Parathyroid adenoma (tissue), 2 donors: ENCODE results near the gene TMF1.
A peak's percentile ranks its signal among the peaks of the same experiment; 100 is the strongest.

Experiments
- H2AFZ ChIP-seq: fragments of 300-600 bp; sonication (generic); one replicate; pipeline ENCODE4 v1.7.0; 2017; ENCODE audit warnings: antibody characterized with exemption, mild to moderate bottlenecking
- H3K27ac ChIP-seq: fragments of 300-600 bp; sonication (generic); one replicate; pipeline ENCODE4 v1.7.0; 2017
- H3K27me3 ChIP-seq: fragments of 300-600 bp; sonication (generic); one replicate; pipeline ENCODE4 v1.7.0; 2017; ENCODE audit warnings: low read length; ENCODE audit not compliant: control insufficient read depth, insufficient read depth
- H3K36me3 ChIP-seq: fragments of 300-600 bp; sonication (generic); one replicate; pipeline ENCODE4 v1.7.0; 2017; ENCODE audit warnings: low read length; ENCODE audit not compliant: control insufficient read depth, insufficient read depth
- H3K4me1 ChIP-seq: fragments of 300-600 bp; sonication (generic); one replicate; pipeline ENCODE4 v1.7.0; 2017; ENCODE audit warnings: control low read depth
- H3K4me2 ChIP-seq: fragments of 300-600 bp; sonication (generic); one replicate; pipeline ENCODE4 v1.7.0; 2017; ENCODE audit warnings: low read length
- H3K4me3 ChIP-seq: fragments of 300-600 bp; sonication (generic); one replicate; pipeline ENCODE4 v1.7.0; 2017; ENCODE audit warnings: low read depth, low read length
- H3K79me2 ChIP-seq: fragments of 300-600 bp; sonication (generic); one replicate; pipeline ENCODE4 v1.7.0; 2017; ENCODE audit warnings: control low read depth
- H3K9ac ChIP-seq: fragments of 300-600 bp; sonication (generic); one replicate; pipeline ENCODE4 v1.7.0; 2017; ENCODE audit warnings: mild to moderate bottlenecking
- H3K9me3 ChIP-seq: fragments of 300-600 bp; sonication (generic); one replicate; pipeline ENCODE4 v1.7.0; 2017; ENCODE audit warnings: low read length; ENCODE audit not compliant: control insufficient read depth
- TF ChIP-seq, protein P1 (sequence below): fragments of 300-600 bp; sonication (generic); IDR thresholded peaks from one replicate; pipeline ENCODE4 v1.7.0; 2017; ENCODE audit warnings: antibody characterized with exemption, mild to moderate bottlenecking
- donor health status: primary hyperparathyroidism.

TMF1 gene

DNA sequence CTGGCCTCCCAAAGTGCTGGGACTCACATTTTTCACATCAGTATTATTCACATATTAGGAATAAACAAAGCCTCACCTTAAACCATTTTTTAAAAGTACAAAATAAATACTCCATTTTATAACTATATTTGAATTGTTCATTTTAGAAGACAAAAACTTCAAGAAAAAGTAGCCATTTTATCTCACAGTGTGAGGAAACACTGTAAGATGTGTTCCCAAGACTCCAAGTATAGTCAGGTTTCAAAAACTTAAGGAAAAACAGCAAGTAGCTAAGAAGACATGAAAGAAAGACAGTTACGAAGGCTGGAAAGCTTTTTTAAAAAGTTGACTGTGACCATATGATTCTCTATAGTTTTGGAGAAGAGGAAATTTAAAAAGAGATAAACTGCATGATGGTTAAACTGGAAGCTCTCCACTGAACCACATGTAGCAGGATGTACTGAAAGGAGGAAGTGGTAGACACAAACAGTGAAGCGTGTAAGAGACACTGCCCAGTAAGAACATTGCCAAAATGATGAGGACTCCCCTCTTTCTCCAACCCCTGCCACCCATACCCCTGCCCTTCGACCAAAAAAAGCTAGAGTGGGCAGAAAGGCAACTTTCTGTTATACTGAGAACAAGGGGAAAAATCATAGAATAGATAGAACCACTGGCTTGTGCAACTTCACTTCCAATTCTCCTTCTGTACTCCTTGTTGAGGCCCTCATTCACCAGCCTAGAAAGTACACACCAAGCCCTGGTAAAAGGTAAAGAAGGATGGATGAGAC is 6.2 kb upstream of the TMF1 start:
- no peak overlapping the region for H3K27ac ChIP-seq
- no peak overlapping the region for H2AFZ ChIP-seq
- no peak overlapping the region for H3K9ac ChIP-seq
- H3K79me2 ChIP-seq = no peaks in the 10 kb centered on the region
- no peak overlapping the region for H3K4me2 ChIP-seq
- H3K27me3 ChIP-seq = no peaks in the 10 kb centered on the region
- no peaks in the 10 kb centered on the region for H3K4me1 ChIP-seq
- no peaks in the 10 kb centered on the region for H3K36me3 ChIP-seq
- H3K9me3 ChIP-seq = no peaks in the 10 kb centered on the region
- TF ChIP-seq, protein P1, sequence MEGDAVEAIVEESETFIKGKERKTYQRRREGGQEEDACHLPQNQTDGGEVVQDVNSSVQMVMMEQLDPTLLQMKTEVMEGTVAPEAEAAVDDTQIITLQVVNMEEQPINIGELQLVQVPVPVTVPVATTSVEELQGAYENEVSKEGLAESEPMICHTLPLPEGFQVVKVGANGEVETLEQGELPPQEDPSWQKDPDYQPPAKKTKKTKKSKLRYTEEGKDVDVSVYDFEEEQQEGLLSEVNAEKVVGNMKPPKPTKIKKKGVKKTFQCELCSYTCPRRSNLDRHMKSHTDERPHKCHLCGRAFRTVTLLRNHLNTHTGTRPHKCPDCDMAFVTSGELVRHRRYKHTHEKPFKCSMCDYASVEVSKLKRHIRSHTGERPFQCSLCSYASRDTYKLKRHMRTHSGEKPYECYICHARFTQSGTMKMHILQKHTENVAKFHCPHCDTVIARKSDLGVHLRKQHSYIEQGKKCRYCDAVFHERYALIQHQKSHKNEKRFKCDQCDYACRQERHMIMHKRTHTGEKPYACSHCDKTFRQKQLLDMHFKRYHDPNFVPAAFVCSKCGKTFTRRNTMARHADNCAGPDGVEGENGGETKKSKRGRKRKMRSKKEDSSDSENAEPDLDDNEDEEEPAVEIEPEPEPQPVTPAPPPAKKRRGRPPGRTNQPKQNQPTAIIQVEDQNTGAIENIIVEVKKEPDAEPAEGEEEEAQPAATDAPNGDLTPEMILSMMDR = no peak
- no peak overlapping the region for H3K4me3 ChIP-seq

DNA sequence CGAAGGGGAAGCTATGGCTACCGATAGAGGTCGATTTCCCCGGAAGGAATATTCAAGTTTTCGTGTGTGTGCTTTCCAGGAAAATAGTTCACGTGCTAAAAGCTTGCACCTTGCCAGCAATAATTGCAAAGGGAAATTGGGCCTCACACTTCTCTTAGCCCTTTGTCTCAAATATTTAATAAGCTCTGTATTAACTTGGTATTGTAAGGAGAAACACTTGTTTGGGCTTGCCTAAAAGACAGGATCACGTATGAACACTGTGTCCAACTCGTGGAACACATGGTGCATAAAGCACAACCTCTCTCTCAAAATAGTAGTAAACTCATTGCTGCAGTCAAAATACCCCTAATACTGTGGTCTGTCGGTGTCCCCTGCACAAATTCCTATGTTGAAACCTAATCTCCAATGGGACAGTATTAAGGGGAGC is 352 bp upstream of the TMF1 start:
- Histone ChIP-seq H3K4me2 (peak overlapping the region; percentile 74), H3K4me3 (peak overlapping the region; percentile 77), H3K27me3 (no peaks in the 10 kb centered on the region), H3K9me3 (no peaks in the 10 kb centered on the region), H3K36me3 (no peaks in the 10 kb centered on the region), H3K27ac (peak overlapping the region; percentile 86), H3K4me1 (no peaks in the 10 kb centered on the region), H3K79me2 (peaks cover 19% of the 10 kb centered on the region), H3K9ac (no peak overlapping the region), H2AFZ (peak overlapping the region; percentile 78)
- TF ChIP-seq, protein P1 = no peak

DNA sequence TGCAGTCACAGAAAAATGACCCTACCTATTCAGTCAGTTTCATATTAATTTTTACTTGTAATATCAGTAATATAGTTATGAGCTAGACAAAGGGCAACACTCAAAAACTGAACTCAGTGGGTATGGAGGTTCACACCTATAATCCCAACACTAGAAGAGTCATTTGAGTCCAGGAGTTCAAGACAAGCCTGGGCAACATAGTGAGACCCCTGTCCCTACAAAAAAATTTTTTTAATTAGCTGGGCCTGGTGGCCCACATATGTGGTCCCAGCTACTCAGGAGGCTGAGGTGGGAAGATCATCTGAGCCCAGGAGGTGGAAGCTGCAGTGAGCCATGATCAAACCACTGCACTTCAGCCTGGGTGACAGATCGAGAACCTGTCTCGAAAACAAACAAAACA is 3.1 kb downstream of the TMF1 start:
- no peak overlapping the region for H3K27ac ChIP-seq
- no peak overlapping the region for H3K9ac ChIP-seq
- TF ChIP-seq, protein P1 = no peak
- H3K36me3 ChIP-seq = no peaks in the 10 kb centered on the region
- H3K4me1 ChIP-seq = no peaks in the 10 kb centered on the region
- no peaks in the 10 kb centered on the region for H3K9me3 ChIP-seq
- H3K79me2 ChIP-seq = peaks cover 19% of the 10 kb centered on the region
- H3K4me2 ChIP-seq = no peak overlapping the region
- H2AFZ ChIP-seq = no peak overlapping the region
- H3K27me3 ChIP-seq = no peaks in the 10 kb centered on the region
- no peak overlapping the region for H3K4me3 ChIP-seq

DNA sequence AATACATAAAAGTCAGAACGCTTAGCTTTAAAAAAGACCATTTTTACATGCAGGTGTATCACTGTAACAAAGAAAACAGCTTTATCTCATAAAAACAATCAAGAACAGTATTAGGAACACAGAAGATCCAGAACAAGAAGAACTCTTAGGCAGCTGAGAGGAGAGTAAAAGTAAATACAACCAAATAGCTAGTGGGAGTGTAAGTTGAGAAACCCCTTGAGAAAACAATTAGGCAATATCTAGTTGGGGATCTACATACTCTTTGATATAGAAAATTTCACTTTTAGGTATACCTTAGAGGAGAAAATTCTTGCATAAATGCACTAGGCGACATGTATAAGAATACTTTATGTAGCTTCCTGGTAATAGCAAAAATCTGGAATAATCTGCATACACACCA is 7.5 kb downstream of the TMF1 start:
- no peak overlapping the region for H3K27ac ChIP-seq
- H2AFZ ChIP-seq = no peak overlapping the region
- no peaks in the 10 kb centered on the region for H3K4me1 ChIP-seq
- no peak overlapping the region for H3K4me3 ChIP-seq
- H3K4me2 ChIP-seq = no peak overlapping the region
- TF ChIP-seq, protein P1 = no peak
- H3K79me2 ChIP-seq = peaks cover 7% of the 10 kb centered on the region
- H3K9me3 ChIP-seq = no peaks in the 10 kb centered on the region
- no peak overlapping the region for H3K9ac ChIP-seq
- no peaks in the 10 kb centered on the region for H3K36me3 ChIP-seq
- no peaks in the 10 kb centered on the region for H3K27me3 ChIP-seq

DNA sequence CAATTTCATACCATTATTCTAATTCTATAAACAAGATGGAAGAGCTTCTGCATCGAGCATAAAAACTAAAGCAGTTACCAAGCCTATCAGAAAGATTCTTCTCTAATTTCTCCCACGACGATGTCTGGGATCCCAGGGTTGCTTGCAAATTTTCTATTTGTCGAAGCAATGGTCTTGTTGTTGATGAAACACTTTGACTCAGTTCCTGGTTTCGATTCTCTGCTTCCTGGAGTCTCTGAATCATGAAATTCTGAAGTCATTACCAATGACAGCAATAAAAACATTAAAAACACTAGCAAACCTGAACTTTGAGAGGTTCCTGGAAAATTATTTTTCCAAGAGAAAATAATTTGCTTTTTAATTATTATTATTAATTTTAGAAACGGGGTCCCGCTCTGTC is 18.7 kb downstream of the TMF1 start:
- H3K4me2 ChIP-seq = no peak overlapping the region
- no peaks in the 10 kb centered on the region for H3K36me3 ChIP-seq
- no peaks in the 10 kb centered on the region for H3K9me3 ChIP-seq
- no peaks in the 10 kb centered on the region for H3K4me1 ChIP-seq
- no peaks in the 10 kb centered on the region for H3K79me2 ChIP-seq
- no peak overlapping the region for H3K9ac ChIP-seq
- no peak overlapping the region for H3K4me3 ChIP-seq
- TF ChIP-seq, protein P1 = no peak
- H3K27ac ChIP-seq = no peak overlapping the region
- no peaks in the 10 kb centered on the region for H3K27me3 ChIP-seq
- H2AFZ ChIP-seq = no peak overlapping the region
